Measurements from ENCODE around the gene MZT1.
"Not testable (repeated sequence)": the region's sequence is repeated elsewhere in the genome, so short reads cannot be mapped to it uniquely, and the experiment has no call there.

The MZT1 gene

DNA sequence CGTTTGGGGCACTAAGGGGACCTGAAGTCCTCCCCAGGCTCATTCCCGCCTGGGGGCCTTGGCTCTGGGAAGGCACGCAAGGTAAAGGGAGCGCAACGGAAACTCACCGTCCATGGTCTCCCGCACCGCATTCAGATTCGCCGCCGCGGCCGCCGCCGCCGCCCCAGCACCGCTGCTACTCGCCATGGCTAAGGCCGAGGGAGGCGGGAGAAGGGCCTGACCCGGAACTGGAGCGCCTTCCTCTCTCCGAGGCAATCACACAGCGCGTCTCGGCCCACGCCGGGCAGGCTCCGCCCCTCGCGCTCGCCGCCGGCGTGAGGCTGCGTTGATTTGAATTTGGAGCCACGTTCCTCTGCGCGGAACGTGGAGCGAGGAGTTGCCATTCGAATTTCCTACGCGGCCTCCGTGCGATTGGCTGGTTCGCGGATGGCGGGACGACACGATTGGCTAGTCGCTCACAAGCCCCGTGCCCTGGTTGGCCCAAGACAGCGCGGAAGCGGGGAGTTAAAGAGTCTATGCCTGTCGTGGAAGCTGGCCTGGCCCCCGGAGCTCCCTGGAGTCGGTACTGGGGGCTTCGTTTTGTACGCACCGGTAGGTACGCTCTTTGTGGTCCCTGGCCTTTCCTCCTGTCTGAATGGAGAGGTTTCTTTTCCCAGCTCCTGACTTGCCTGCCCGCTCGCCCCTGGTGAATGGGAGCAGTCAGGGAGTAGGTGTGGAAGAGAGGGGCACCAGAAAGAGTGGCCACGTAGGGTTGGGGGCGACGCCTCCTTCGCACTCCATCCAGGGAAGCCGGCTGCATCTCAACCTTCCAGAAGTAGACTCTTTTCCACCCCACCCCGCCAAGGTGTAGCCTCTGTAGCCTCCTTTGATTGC is at the start of gene MZT1, which contains the start of gene BORA:
MZT1 (minus strand) TSS at position 213 of the 873 bp plus-strand sequence; CDS start at position 186, 27 bp downstream.
BORA (plus strand) TSS at position 507 of the 873 bp plus-strand sequence. CDS start 1,018 bp downstream, outside the sequence.
- peak; percentile 97 for DNase-seq

- no peak for DNase-seq
Observed at GRCh38 chr13:72774019-72774418, 46.6 kb upstream of the MZT1 start.

DNA sequence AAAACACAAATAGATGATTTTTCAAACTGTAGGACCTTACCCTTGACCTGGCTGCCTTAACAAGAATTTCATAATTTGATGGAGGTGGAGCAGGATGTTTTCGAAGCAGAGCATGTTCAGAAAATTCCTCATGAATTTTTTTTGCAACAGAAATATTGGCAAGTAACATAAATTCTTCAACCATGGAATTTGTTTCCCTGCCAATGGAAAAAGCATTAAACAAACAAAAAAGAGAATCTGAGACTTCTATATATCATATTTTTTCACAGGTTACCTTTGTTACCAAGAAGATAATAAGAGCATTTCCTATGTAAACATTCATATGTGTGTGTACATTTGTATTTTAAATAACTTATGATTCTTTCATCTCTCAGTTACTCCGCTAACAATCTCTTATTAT is 36.0 kb upstream of the MZT1 start:
- no peak for DNase-seq

- DNase-seq = no peak
Observed at GRCh38 chr13:72760189-72760588, 32.8 kb upstream of the MZT1 start.

DNA sequence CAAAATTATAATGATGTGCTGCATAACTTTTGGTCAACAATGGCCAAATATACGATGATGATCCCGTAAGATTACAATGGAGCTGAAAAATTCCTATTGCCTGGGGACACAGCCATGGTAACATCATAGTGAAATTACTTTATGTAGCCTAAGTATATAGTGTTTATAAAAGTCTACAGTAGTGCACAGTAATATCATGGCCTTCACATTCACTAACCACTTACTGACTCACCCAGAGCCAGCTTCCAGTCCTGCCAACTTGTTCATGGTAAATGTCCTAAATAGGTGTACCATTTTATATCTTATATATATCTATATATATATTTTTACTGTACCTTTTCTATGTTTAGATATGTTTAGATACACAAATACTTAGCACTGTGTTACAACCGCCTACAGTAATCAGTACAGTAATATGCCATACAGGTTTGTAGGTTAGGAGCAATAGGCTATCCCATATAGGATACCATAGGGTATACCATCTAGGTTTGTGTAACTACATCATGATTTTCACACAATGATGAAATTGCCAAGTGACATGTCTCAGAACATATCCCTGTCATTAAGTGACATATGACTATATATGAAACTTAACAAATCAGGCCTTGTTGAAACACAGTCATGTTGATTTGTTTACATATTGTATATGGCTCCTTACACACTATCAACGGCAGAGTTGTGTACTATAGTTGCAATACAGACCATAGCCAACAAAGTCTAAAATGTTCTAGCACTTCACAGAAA is 30.5 kb upstream of the MZT1 start:
- no peak for DNase-seq

GRCh38 chr13:72754111-72754510 is 26.7 kb upstream of the MZT1 start:
- no peak for DNase-seq

DNA sequence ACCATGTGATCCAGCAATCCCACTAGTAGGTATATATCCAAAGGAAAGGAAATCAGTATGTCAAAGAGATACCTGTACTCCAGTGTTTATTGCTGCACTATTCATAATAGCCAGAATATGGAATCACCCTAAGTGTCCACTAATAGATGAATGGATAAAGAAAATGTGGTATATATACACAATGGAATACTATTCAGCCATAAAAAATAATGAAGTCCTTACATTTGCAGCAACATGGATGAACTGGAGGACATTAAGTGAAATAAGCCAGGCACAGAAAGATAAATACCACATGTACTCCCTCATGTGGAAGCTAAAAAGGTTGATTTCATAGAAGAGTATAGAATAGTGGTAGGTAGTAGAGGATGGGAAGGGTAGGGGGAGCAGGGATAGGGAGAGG is 23.8 kb upstream of the MZT1 start:
- DNase-seq = no peak

GRCh38 chr13:72745260-72745659 is 17.8 kb upstream of the MZT1 start:
- DNase-seq = no peak

- DNase-seq = no peak
Observed at GRCh38 chr13:72740015-72740414, 12.6 kb upstream of the MZT1 start.

- DNase-seq = no peak
Observed at GRCh38 chr13:72737033-72737432, 9.6 kb upstream of the MZT1 start.

DNA sequence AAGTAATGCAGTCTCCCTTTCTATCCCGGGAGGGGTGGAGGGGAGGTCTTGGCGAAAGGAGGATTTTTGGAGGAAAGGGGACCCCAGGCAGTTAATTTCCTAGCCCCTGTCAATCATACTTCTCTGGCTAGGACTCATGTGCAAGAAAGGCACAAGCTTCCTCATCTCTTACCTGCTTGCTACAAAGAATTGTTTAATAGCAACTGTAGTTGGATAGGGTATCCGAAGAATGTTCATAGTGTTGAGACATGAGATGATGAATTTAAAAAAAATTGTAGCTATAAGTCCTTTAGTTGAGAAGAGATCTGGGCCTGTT is 819 bp upstream of the MZT1 start:
- no peak for DNase-seq

GRCh38 chr13:72726726-72727416 is 558 bp downstream of the MZT1 start:
- no peak for DNase-seq

DNA sequence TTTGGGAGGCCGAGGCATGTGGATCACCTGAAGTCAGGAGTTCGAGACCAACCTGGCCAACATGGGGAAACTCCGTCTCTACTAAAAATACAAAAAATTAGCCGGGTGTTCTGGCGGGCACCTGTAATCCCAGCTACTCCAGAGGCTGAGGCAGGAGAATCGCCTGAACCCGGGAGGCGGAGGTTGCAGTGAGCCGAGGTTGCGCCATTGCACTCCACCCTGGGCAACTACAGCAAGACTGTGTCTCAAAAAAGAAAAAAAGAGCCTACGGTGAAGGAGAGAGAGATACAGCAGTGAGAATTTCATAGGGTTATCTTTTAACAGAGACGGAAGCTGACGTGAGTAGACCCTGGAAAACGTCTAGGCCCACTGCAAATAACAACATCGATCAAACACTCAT is 1.2 kb downstream of the MZT1 start:
- DNase-seq = not testable (repeated sequence)

GRCh38 chr13:72716776-72717175 is 10.7 kb downstream of the MZT1 start:
- DNase-seq = no peak

GRCh38 chr13:72700509-72700908 is 26.9 kb downstream of the MZT1 start:
- no peak for DNase-seq

DNA sequence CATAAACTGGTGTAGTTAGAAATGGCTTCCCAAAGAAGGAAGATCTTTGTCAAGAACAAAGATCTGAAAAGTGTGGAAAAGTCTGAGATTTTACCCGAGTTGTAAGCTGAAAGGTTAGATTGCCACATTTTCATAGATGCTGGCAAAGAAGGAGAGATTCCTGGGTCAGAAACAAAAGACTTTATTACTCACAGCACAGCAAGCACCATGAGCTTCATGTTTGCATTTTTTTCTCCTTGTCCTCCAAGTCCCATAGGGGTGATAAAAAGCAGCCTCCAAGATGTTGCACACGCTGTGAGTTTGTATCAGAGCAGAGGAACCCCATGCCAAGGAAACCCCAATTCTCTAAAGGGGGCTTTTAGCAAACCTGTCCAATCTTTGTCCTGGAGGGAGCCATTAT is 29.3 kb downstream of the MZT1 start:
- DNase-seq = no peak

DNA sequence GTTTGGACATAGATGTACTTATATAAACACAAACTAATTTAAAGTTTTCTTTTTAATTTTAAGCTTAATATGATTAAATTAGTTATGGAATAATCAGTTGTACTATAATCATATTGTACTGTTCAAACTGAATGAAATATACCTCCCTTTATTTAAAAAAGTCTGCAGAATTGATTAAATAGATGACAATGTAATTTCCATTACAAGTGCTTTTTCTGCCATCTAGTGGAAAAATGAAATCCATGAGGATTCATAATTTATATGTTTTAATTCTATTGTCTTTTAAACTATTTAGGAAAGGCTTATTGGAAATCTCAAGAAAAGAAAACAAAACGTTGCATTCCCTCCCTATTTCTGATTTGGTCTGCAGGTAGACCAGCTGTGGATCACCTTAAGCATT is 30.9 kb downstream of the MZT1 start:
- DNase-seq = no peak

DNA sequence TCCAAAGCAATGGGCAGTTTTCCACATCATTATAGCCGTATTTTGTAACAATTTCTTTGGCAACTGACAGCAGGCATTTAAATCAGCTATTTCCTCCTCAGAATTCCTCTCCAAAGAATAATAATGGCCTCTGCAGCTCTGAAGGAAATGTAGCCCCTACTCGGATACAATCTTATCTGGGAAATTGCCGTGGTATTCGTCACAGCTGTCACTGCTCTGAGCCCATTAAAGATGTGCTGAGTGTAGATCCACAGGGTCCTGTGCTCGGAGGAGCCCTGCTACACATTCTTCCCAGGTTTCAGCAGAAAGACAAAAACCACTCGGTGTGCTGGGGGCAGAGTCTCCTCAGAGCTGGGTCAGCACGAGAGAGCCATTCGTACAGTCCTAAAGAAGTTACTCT is 33.1 kb downstream of the MZT1 start:
- DNase-seq = no peak

DNA sequence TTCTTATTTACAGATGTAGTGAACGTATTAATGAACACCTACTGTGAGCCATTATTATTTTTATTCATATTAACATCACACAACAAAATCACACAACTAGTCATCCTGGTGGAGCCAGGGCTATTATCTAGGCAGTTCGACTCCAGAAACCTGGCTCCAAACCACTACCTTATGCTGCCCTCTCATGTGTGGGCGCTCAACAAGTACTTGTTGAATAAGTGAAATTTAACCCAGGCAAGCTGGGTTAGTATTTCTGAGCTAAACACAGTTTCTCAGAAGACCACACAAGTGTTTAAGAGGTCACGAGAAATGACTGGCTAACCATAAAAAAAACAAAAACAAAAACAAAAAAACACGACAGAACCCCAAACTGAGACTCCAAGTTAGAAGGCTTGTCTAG is 33.6 kb downstream of the MZT1 start:
- DNase-seq = no peak

DNA sequence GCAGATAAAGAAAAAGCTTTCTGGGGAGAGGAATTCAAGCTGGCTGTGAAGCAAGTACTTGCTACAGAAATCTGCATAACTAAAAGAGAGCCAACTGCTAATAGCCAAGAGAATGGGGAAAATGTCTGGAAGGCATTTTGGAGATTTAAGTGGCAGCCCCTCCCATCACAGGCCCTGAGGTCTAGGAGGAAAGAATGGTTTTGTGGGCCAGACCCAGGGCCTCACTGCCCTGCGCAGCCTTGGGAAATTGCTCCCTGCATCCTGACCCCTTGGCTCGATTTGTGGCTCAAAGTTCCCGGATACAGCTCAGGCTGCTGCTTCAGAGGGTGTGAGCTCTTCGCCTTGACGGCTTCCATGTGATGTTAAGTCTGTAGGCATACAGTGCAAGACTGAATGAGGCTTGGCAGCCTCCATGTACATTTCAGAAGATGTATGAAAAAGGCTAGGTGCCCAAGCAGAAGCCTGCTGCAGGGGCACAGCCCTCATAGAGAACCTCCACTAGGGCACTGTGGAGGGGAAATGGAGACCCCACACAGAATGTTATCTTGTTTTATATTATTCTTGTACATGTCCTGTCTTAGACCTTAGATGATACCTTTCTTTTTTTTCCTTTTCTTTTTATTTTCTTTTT is 34.4 kb downstream of the MZT1 start:
- DNase-seq = no peak

DNA sequence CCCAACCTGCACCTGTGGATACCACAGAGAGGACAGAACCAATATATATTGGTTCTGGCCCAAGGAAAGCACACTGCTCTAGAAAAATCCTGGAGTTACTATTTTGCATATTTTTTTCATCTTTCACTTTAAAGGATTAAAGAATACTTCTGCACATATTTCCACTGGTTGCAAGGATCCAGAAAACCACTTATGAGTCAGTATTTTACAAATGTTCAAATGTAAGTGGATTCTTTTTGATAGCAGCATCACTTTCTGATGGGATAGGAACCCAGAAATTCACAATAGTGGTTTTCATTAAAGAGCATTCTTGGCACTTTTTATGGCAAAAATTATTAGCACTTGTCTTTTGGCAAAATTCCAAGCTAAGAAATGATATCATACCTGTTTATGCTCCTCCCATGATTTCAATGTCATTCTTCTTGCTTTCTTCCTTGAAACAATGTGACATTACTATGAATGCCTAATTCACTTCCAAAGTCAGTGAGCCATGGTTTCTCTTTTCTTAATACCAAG is 38.2 kb downstream of the MZT1 start:
- DNase-seq = no peak

GRCh38 chr13:72686766-72687165 is 40.7 kb downstream of the MZT1 start:
- no peak for DNase-seq

- no peak for DNase-seq
Observed at GRCh38 chr13:72680353-72680752, 47.1 kb downstream of the MZT1 start.

All from left hindlimb (tissue), 1 donor.